ENCODE measurements around the gene CLBA1. TPM values are rescaled to one million over a fixed set of nuclear protein-coding genes. Genes with fewer than 3 reads are reported as not detected.

Gene CLBA1
- total RNA-seq, 4 donors from 2014 or later = 0.71 to 4.0 (median 3.3) TPM

GRCh38 chr14:105014032-105014431, 28.4 kb downstream of the CLBA1 start:
- intact Hi-C loops (cut with DNase I; ENCODE audit: low total_unique reads) = loop anchor here (5.0 kb wide), 1 partner anchor 33 kb away; no protein-coding TSS in a partner anchor
- no peak for ATAC-seq

GRCh38 chr14:105014631-105015030, 29.0 kb downstream of the CLBA1 start:
- H3K36me3 ChIP-seq = peaks cover 0 to 7% of the 10 kb centered on the region in 2 donors
- no peaks in the 10 kb centered on the region for H3K27me3 ChIP-seq
- intact Hi-C loops (cut with DNase I; ENCODE audit: low total_unique reads) = loop anchor here (5.0 kb wide), 1 partner anchor 33 kb away; no protein-coding TSS in a partner anchor
- no peak for DNase-seq
- TF ChIP-seq POLR2A (IDR thresholded peaks at IDR 0.05) (no peak), CTCF (IDR thresholded peaks at IDR 0.05 in 4 of 5, conservative IDR thresholded peaks at IDR 0.05 in 1 of 5) (no peak)
- peaks cover under 1 to 4% of the 10 kb centered on the region in 2 donors for H3K4me1 ChIP-seq
- H3K27ac ChIP-seq = no peak overlapping the region
- ATAC-seq = no peak
- H3K9me3 ChIP-seq = no peaks in the 10 kb centered on the region
- in situ Hi-C loops (cut with MboI; ENCODE audit: low sequenced_read_pairs in 4 of 4) = no loop called here
- no peak overlapping the region for H3K4me3 ChIP-seq

More at GRCh38 chr14:105014032-105014431, 28.4 kb downstream of the CLBA1 start:
- in situ Hi-C loops (cut with MboI; ENCODE audit: low sequenced_read_pairs in 4 of 4) = no loop called here
- no peak for DNase-seq
- TF ChIP-seq CTCF (IDR thresholded peaks at IDR 0.05 in 4 of 5, conservative IDR thresholded peaks at IDR 0.05 in 1 of 5) (no peak), POLR2A (IDR thresholded peaks at IDR 0.05) (no peak)
- peaks cover 0 to 7% of the 10 kb centered on the region in 2 donors for H3K36me3 ChIP-seq
- no peak overlapping the region for H3K27ac ChIP-seq
- H3K27me3 ChIP-seq = no peaks in the 10 kb centered on the region
- H3K4me3 ChIP-seq = no peak overlapping the region
- no peaks in the 10 kb centered on the region for H3K4me1 ChIP-seq
- H3K9me3 ChIP-seq = no peaks in the 10 kb centered on the region

GRCh38 chr14:105015242-105015641, 29.7 kb downstream of the CLBA1 start:
- Histone ChIP-seq H3K27ac (no peak overlapping the region), H3K4me1 (peaks cover 6 to 10% of the 10 kb centered on the region in 2 donors), H3K9me3 (no peaks in the 10 kb centered on the region), H3K4me3 (no peak overlapping the region), H3K27me3 (no peaks in the 10 kb centered on the region), H3K36me3 (peaks cover 0 to 7% of the 10 kb centered on the region in 2 donors)
- ATAC-seq (no peak), DNase-seq (no peak)
- in situ Hi-C loops (cut with MboI; ENCODE audit: low sequenced_read_pairs in 4 of 4) (no loop called here), intact Hi-C loops (cut with DNase I; ENCODE audit: low total_unique reads) (no loop called here)
- TF ChIP-seq POLR2A (IDR thresholded peaks at IDR 0.05) = no peak
- TF ChIP-seq CTCF (IDR thresholded peaks at IDR 0.05 in 4 of 5, conservative IDR thresholded peaks at IDR 0.05 in 1 of 5) = no peak

- no peaks in the 10 kb centered on the region for H3K9me3 ChIP-seq
- peaks cover 6 to 12% of the 10 kb centered on the region in 2 donors for H3K4me1 ChIP-seq
- H3K4me3 ChIP-seq = no peak overlapping the region
- DNase-seq (no peak), ATAC-seq (no peak)
- H3K36me3 ChIP-seq = peaks cover 0 to 5% of the 10 kb centered on the region in 2 donors
- intact Hi-C loops (cut with DNase I; ENCODE audit: low total_unique reads) = no loop called here
- no peak overlapping the region for H3K27ac ChIP-seq
- in situ Hi-C loops (cut with MboI; ENCODE audit: low sequenced_read_pairs in 4 of 4) = no loop called here
- no peak for TF ChIP-seq POLR2A (IDR thresholded peaks at IDR 0.05)
- no peaks in the 10 kb centered on the region for H3K27me3 ChIP-seq
These were observed 30.3 kb downstream of the CLBA1 start for GRCh38 chr14:105015905-105016304.

GRCh38 chr14:105018414-105018813, 32.8 kb downstream of the CLBA1 start:
- no peak overlapping the region for H3K27ac ChIP-seq
- no peaks in the 10 kb centered on the region for H3K27me3 ChIP-seq
- no peaks in the 10 kb centered on the region for H3K36me3 ChIP-seq
- H3K4me1 ChIP-seq = peaks cover 16 to 23% of the 10 kb centered on the region in 2 donors
- in situ Hi-C loops (cut with MboI; ENCODE audit: low sequenced_read_pairs in 4 of 4) = no loop called here
- ATAC-seq = no peak
- intact Hi-C loops (cut with DNase I; ENCODE audit: low total_unique reads) = no loop called here
- H3K4me3 ChIP-seq = no peak overlapping the region
- TF ChIP-seq POLR2A (IDR thresholded peaks at IDR 0.05) (no peak), CTCF (IDR thresholded peaks at IDR 0.05 in 4 of 5, conservative IDR thresholded peaks at IDR 0.05 in 1 of 5) (no peak)
- DNase-seq = no peak
- H3K9me3 ChIP-seq = no peaks in the 10 kb centered on the region

Data from gastrocnemius medialis (tissue), 4 donors.